HepG2 (cell line): ENCODE data around the gene SLC2A6. TPM values are rescaled to one million over a fixed set of nuclear protein-coding genes. Genes with fewer than 3 reads are reported as not detected.

Source experiments
- ATAC-seq: fragments of 200-7000 bp; cut with Tn5 transposase; 3 replicates; pipeline ENCODE4 v1.9.1; 2020; ENCODE audit warnings: mild to moderate bottlenecking, moderate library complexity
- BruUV-seq: library from RNA; stranded (reverse); fragments of 400-500 nt; replicated peaks from 2 replicates; lab custom pipeline; 2021; lab: Mats Ljungman, UMichigan
- CTCF ChIA-PET: fragments of 300-600 bp; formaldehyde crosslinking; extraction: SDS; loops from one replicate; lab custom pipeline; 2021; ENCODE audit warnings: low total read pairs, inconsistent platforms, low intra/inter-chr PET ratio; lab: Yijun Ruan, JAX
- POLR2A ChIA-PET: fragments of 350-600 bp; sonication (Branson Sonifier 250); formaldehyde crosslinking; loops from one replicate; lab custom pipeline; 2020; ENCODE audit warnings: antibody characterized with exemption, inconsistent platforms; lab: Yijun Ruan, JAX
- DNase-seq: peaks from one replicate; pipeline ENCODE4 v3.0.0-alpha.2; 2015; ENCODE audit warnings: low spot score
- FAIRE-seq: peaks from 3 replicates; lab custom pipeline; 2011; peaks lifted over from hg19 to GRCh38; lab: Jason Lieb, UNC
- H2AFZ ChIP-seq: one replicate; pipeline ENCODE4 v1.6.1; 2011; ENCODE audit warnings: low read length, inconsistent platforms
- H3K27ac ChIP-seq: fragments of 300-600 bp; 3 replicates; pipeline ENCODE4 v1.8.0; 2011; ENCODE audit warnings: mixed run types, mild to moderate bottlenecking, mixed read lengths, low read length, inconsistent platforms; ENCODE audit not compliant: insufficient read depth; ENCODE audit errors: extremely low read length
- H3K27me3 ChIP-seq, 2 experiments: fragments of 200-600 bp in 1 of 2; 2 replicates in 1 of 2; 3 replicates in 1 of 2; pipeline versions ENCODE4 v1.6.0 to v1.8.0; 2011; ENCODE audit warnings: low read length in 2 of 2, mild to moderate bottlenecking in 2 of 2, moderate library complexity in 2 of 2, inconsistent platforms in 1 of 2; ENCODE audit not compliant: insufficient read depth in 2 of 2, control insufficient read depth in 1 of 2
- H3K36me3 ChIP-seq, 2 experiments: fragments of 200-600 bp in 1 of 2; replicated peaks in 1 of 2; 2 replicates in 1 of 2; 3 replicates in 1 of 2; pipeline versions ENCODE4 v1.5.1 to v1.8.0; 2011; ENCODE audit warnings: low read length in 2 of 2, inconsistent platforms in 1 of 2; ENCODE audit not compliant: insufficient read depth in 2 of 2, control insufficient read depth in 1 of 2
- H3K4me1 ChIP-seq: 2 replicates; pipeline ENCODE4 v1.5.1; 2012; ENCODE audit warnings: low read length, inconsistent platforms; ENCODE audit not compliant: insufficient read depth
- H3K4me2 ChIP-seq: 2 replicates; pipeline ENCODE4 v1.6.0; 2011; ENCODE audit warnings: low read depth, low read length, inconsistent platforms
- H3K4me3 ChIP-seq, 3 experiments: fragments of 200-600 bp in 1 of 3; sonication (generic), shearing (Covaris generic) in 1 of 3; replicated peaks in 1 of 3; 2 replicates each; pipeline ENCODE4 v1.5.1; 2011 to 2016; ENCODE audit warnings: low read length in 3 of 3, inconsistent platforms in 2 of 3, low read depth in 2 of 3, mild to moderate bottlenecking in 2 of 3, control low read depth in 1 of 3, mixed read lengths in 1 of 3; ENCODE audit not compliant: insufficient read depth in 1 of 3
- H3K79me2 ChIP-seq: one replicate; pipeline ENCODE4 v1.6.1; 2011; ENCODE audit warnings: low read length, inconsistent platforms; ENCODE audit not compliant: insufficient read depth
- H3K9ac ChIP-seq: 2 replicates; pipeline ENCODE4 v1.6.0; 2011; ENCODE audit warnings: mild to moderate bottlenecking, low read depth, low read length, inconsistent platforms; ENCODE audit not compliant: insufficient read depth
- H3K9me3 ChIP-seq: 2 replicates; pipeline ENCODE4 v1.5.1; 2012; ENCODE audit warnings: mild to moderate bottlenecking, low read length
- H4K20me1 ChIP-seq: 2 replicates; pipeline ENCODE4 v1.6.0; 2011; ENCODE audit warnings: inconsistent platforms, mild to moderate bottlenecking, low read length, moderate library complexity; ENCODE audit not compliant: insufficient read depth
- HOMEZ ChIP-seq: IDR thresholded peaks from 2 replicates; pipeline ENCODE4 v1.6.1; 2016; ENCODE audit warnings: low read depth
- KLF16 ChIP-seq, 2 experiments: sonication (generic) in 1 of 2; formaldehyde crosslinking in 1 of 2; IDR thresholded peaks; 2 replicates each; pipeline versions ENCODE4 v1.6.1 to v1.8.0; 2016 to 2023; ENCODE audit warnings: missing genetic modification reagents in 2 of 2, missing compliant biosample characterization in 1 of 2
- STAT5B ChIP-seq: sonication (generic); formaldehyde crosslinking; IDR thresholded peaks from 2 replicates; pipeline ENCODE4 v1.4.0; 2020; ENCODE audit warnings: missing genetic modification reagents
- ZNF607 ChIP-seq: sonication (generic); formaldehyde crosslinking; IDR thresholded peaks from 2 replicates; pipeline ENCODE4 v1.5.1; 2020; ENCODE audit warnings: missing genetic modification reagents, mild to moderate bottlenecking, borderline replicate concordance
- whole genome bisulfite sequencing: methylation state at CpG from one replicate; pipeline ENCODE4 v1.1.6; 2017; ENCODE audit warnings: low lambda C conversion rate; 5-methylcytosine and 5-hydroxymethylcytosine counted together
- in situ Hi-C: cut with HindIII; loops from 2 replicates; pipeline ENCODE4 v1.10.0; 2017; ENCODE audit warnings: low pct_unique_long_range_greater_than_20kb; ENCODE audit not compliant: extremely low pct_ligation_motif_present
- intact Hi-C: fragments of 100-400 bp; cut with micrococcal nuclease; formaldehyde crosslinking; loops from one replicate; pipeline ENCODE4 v1.10.0; 2022; ENCODE audit not compliant: unreplicated experiment
- polyA plus RNA-seq, 8 experiments: library from polyadenylated mRNA; depleted of rRNA in 3 of 8; stranded (reverse) in 7 of 8; unstranded in 1 of 8; fragments of >200 nt; fragmentation: Illumina TruSeq in 4 of 8; extraction: Trizol in 4 of 8; gene quantifications; 2 replicates each; pipeline versions ENCODE4 v1.2.1 to v1.2.3, GENCODE V29; 2011 to 2016; ENCODE audit warnings: low read depth in 4 of 8, missing spikeins in 1 of 8, mixed read lengths in 1 of 8; ENCODE audit not compliant: insufficient read depth in 1 of 8
- total RNA-seq, 5 experiments: library from RNA; depleted of rRNA; stranded (reverse); fragments of >200 nt; fragmentation: Illumina TruSeq; extraction: Trizol; gene quantifications; 2 replicates each; pipeline ENCODE4 v1.2.3, GENCODE V29; 2016; ENCODE audit warnings: low read depth in 1 of 5
- TF ChIP-seq, protein P1 (sequence below): sonication (generic); formaldehyde crosslinking; IDR thresholded peaks from 2 replicates; pipeline ENCODE4 v1.8.1; 2023; ENCODE audit warnings: mild to moderate bottlenecking, missing genetic modification reagents

Gene SLC2A6
- total and polyA plus RNA-seq, 2 of the 13 experiments (the other 11 are each of a cell fraction or from before 2014, with no cell fraction given) = 4.1 to 15.0 TPM

- H3K27ac ChIP-seq = no peak overlapping the region
- no peak overlapping the region for H3K4me3 ChIP-seq
- in situ Hi-C loops (no loop called here), intact Hi-C loops (no loop called here)
- WGBS = 90% methylated on average over 6 of the region's 7 CpGs
- FAIRE-seq (no peak), ATAC-seq (no peak), DNase-seq (no peak)
- H3K9ac ChIP-seq = no peak overlapping the region
- H3K9me3 ChIP-seq = no peaks in the 10 kb centered on the region
- TF ChIP-seq ZNF607 (CRISPR knock-in tag) (no peak), HOMEZ (CRISPR knock-in tag) (no peak), KLF16 (CRISPR knock-in tag; IDR thresholded peaks at IDR 0.05) (no peak), STAT5B (CRISPR knock-in tag) (no peak)
- TF ChIP-seq, protein P1, sequence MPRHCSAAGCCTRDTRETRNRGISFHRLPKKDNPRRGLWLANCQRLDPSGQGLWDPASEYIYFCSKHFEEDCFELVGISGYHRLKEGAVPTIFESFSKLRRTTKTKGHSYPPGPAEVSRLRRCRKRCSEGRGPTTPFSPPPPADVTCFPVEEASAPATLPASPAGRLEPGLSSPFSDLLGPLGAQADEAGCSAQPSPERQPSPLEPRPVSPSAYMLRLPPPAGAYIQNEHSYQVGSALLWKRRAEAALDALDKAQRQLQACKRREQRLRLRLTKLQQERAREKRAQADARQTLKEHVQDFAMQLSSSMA (CRISPR knock-in tag) = 0 out of 2 replicates have a peak, but pooled peaks have one; percentile 27
- CTCF ChIA-PET = no interaction called here
- no peak overlapping the region for H2AFZ ChIP-seq
- peaks cover 10% of the 10 kb centered on the region; the same call in 1 of the 2 replicates for H3K4me1 ChIP-seq
- no peaks in the 10 kb centered on the region for H4K20me1 ChIP-seq
- no peaks in the 10 kb centered on the region for H3K27me3 ChIP-seq
- peaks cover 4% of the 10 kb centered on the region in 2 experiments; a peak in 3 of 5 replicates for H3K36me3 ChIP-seq
- no TSS peak for BruUV-seq
- POLR2A ChIA-PET = interaction anchor here (1.9 to 2.3 kb wide), 2 partner anchors 10 to 12 kb away, joined by 8 to 11 read pairs; partner anchors contain the start of gene CACFD1
- H3K4me2 ChIP-seq = no peak overlapping the region
- no peaks in the 10 kb centered on the region for H3K79me2 ChIP-seq
Observed at GRCh38 chr9:133470988-133471387, 7.9 kb downstream of the SLC2A6 start.
